Measurements from ENCODE around the gene SLC33A1. TPM values are rescaled to one million over a fixed set of nuclear protein-coding genes. Genes with fewer than 3 reads are reported as not detected.
"Not testable (repeated sequence)": the region's sequence is repeated elsewhere in the genome, so short reads cannot be mapped to it uniquely, and the experiment has no call there.

SLC33A1 gene
- total and polyA plus RNA-seq, 2 experiments from 2014 or later = 12.5 to 33.5 TPM

DNA sequence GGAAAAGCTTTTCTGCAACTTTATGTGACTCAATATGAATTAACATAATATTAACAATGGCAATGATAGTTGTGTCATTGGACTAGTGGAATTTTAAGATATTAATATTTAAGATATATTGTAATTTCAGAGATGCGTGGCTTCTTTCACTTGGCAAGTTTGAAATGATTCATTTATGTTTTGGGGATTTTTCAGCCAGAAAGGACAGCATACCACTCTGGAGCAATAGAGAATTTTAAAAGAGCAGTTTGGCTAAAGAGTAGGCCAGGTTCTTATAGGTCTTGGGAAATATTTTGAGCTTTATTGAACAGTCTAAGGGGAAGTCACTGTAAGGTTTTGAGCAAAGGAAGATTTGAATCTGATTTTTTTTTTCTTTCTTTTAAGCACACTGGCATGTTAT is 32.7 kb upstream of the SLC33A1 start:
- Mint-ChIP-seq H3K4me1 (peaks cover 13% of the 10 kb centered on the region; the same call in 2 of the 3 replicates), H3K27ac (no peak overlapping the region), H3K4me3 (no peak overlapping the region), H3K36me3 (ENCODE audit: low read depth) (no peaks in the 10 kb centered on the region), H3K9me3 (no peaks in the 10 kb centered on the region), H3K27me3 (ENCODE audit: insufficient read depth, low read depth, poor library complexity) (no peaks in the 10 kb centered on the region)
- Histone ChIP-seq H3F3A (replicated peaks; ENCODE audit: low read depth) (no peaks in the 10 kb centered on the region), H3K4me2 (no peak overlapping the region), H3K9me2 (ENCODE audit: insufficient read depth) (no peaks in the 10 kb centered on the region), H2AFZ (no peak overlapping the region), H3K27me3 (ENCODE audit: insufficient read depth) (no peaks in the 10 kb centered on the region), H3K79me2 (replicated peaks; ENCODE audit: insufficient read depth) (peaks cover 100% of the 10 kb centered on the region), H3K36me3 (ENCODE audit: insufficient read depth) (no peaks in the 10 kb centered on the region), H3K27ac (ENCODE audit: low read depth) (no peak overlapping the region), H4K20me1 (replicated peaks; ENCODE audit: insufficient read depth) (peaks cover 54% of the 10 kb centered on the region), H3K4me3 (no peak overlapping the region), H3K4me1 (ENCODE audit: insufficient read depth) (no peaks in the 10 kb centered on the region)
- TF ChIP-seq, protein P1, sequence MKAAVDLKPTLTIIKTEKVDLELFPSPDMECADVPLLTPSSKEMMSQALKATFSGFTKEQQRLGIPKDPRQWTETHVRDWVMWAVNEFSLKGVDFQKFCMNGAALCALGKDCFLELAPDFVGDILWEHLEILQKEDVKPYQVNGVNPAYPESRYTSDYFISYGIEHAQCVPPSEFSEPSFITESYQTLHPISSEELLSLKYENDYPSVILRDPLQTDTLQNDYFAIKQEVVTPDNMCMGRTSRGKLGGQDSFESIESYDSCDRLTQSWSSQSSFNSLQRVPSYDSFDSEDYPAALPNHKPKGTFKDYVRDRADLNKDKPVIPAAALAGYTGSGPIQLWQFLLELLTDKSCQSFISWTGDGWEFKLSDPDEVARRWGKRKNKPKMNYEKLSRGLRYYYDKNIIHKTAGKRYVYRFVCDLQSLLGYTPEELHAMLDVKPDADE (IDR thresholded peaks at IDR 0.05) = no peak
- TF ChIP-seq, protein P2, sequence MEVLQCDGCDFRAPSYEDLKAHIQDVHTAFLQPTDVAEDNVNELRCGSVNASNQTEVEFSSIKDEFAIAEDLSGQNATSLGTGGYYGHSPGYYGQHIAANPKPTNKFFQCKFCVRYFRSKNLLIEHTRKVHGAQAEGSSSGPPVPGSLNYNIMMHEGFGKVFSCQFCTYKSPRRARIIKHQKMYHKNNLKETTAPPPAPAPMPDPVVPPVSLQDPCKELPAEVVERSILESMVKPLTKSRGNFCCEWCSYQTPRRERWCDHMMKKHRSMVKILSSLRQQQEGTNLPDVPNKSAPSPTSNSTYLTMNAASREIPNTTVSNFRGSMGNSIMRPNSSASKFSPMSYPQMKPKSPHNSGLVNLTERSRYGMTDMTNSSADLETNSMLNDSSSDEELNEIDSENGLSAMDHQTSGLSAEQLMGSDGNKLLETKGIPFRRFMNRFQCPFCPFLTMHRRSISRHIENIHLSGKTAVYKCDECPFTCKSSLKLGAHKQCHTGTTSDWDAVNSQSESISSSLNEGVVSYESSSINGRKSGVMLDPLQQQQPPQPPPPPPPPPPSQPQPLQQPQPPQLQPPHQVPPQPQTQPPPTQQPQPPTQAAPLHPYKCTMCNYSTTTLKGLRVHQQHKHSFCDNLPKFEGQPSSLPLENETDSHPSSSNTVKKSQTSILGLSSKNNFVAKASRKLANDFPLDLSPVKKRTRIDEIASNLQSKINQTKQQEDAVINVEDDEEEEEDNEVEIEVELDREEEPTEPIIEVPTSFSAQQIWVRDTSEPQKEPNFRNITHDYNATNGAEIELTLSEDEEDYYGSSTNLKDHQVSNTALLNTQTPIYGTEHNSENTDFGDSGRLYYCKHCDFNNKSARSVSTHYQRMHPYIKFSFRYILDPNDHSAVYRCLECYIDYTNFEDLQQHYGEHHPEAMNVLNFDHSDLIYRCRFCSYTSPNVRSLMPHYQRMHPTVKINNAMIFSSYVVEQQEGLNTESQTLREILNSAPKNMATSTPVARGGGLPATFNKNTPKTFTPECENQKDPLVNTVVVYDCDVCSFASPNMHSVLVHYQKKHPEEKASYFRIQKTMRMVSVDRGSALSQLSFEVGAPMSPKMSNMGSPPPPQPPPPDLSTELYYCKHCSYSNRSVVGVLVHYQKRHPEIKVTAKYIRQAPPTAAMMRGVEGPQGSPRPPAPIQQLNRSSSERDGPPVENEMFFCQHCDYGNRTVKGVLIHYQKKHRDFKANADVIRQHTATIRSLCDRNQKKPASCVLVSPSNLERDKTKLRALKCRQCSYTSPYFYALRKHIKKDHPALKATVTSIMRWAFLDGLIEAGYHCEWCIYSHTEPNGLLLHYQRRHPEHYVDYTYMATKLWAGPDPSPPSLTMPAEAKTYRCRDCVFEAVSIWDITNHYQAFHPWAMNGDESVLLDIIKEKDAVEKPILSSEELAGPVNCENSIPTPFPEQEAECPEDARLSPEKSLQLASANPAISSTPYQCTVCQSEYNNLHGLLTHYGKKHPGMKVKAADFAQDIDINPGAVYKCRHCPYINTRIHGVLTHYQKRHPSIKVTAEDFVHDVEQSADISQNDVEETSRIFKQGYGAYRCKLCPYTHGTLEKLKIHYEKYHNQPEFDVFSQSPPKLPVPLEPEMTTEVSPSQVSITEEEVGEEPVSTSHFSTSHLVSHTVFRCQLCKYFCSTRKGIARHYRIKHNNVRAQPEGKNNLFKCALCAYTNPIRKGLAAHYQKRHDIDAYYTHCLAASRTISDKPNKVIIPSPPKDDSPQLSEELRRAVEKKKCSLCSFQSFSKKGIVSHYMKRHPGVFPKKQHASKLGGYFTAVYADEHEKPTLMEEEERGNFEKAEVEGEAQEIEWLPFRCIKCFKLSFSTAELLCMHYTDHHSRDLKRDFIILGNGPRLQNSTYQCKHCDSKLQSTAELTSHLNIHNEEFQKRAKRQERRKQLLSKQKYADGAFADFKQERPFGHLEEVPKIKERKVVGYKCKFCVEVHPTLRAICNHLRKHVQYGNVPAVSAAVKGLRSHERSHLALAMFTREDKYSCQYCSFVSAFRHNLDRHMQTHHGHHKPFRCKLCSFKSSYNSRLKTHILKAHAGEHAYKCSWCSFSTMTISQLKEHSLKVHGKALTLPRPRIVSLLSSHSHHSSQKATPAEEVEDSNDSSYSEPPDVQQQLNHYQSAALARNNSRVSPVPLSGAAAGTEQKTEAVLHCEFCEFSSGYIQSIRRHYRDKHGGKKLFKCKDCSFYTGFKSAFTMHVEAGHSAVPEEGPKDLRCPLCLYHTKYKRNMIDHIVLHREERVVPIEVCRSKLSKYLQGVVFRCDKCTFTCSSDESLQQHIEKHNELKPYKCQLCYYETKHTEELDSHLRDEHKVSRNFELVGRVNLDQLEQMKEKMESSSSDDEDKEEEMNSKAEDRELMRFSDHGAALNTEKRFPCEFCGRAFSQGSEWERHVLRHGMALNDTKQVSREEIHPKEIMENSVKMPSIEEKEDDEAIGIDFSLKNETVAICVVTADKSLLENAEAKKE (CRISPR knock-in tag; IDR thresholded peaks at IDR 0.05) = no peak
- no peak for DNase-seq (ENCODE audit: low spot score)
- ATAC-seq = no peak

DNA sequence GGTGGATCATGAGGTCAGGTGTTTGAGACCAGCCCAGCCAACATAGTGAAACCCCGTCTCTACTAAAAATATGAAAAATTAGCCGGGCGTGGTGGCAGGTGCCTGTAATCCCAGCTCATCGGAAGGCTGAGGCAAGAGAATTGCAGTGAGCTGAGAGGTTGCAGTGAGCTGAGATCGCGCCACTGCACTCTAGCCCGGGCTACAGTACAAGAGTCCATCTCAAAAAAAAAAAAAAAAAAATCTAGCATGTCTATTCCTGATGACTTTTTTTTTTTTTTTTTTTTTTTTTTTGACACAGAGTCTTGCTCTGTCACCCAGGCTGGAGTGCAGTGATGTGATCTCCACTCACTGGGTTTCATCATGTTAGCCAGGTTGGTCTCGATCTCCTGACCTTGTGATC is 32.1 kb upstream of the SLC33A1 start:
- H3K27ac ChIP-seq (ENCODE audit: low read depth); H3K36me3 ChIP-seq (ENCODE audit: insufficient read depth); H3K9me3 Mint-ChIP-seq; H3K4me2 ChIP-seq; H3K4me3 ChIP-seq; H3K4me1 ChIP-seq (ENCODE audit: insufficient read depth); H3F3A ChIP-seq (replicated peaks; ENCODE audit: low read depth); H3K4me3 Mint-ChIP-seq; H3K27me3 Mint-ChIP-seq (ENCODE audit: insufficient read depth, low read depth, poor library complexity); DNase-seq (ENCODE audit: low spot score); H3K36me3 Mint-ChIP-seq (ENCODE audit: low read depth); ATAC-seq; H2AFZ ChIP-seq; H3K27me3 ChIP-seq (ENCODE audit: insufficient read depth); H3K9me2 ChIP-seq (ENCODE audit: insufficient read depth): not testable (repeated sequence)
- Histone ChIP-seq H4K20me1 (replicated peaks; ENCODE audit: insufficient read depth) (peaks cover 49% of the 10 kb centered on the region), H3K79me2 (replicated peaks; ENCODE audit: insufficient read depth) (peaks cover 100% of the 10 kb centered on the region)
- Mint-ChIP-seq H3K4me1 (peaks cover 13% of the 10 kb centered on the region; the same call in 2 of the 3 replicates), H3K27ac (peak overlapping the region; percentile 62; the same call in 1 of the 2 replicates)

Data from GM23338 (cell line).